ENCODE data around the gene UBQLNL. TPM values are rescaled to one million over a fixed set of nuclear protein-coding genes. Genes with fewer than 3 reads are reported as not detected.

The UBQLNL gene
- total RNA-seq, 1 experiment from 2014 or later: 0.24 TPM

- Mint-ChIP-seq H3K9me3 (no peaks in the 10 kb centered on the region), H3K36me3 (no peaks in the 10 kb centered on the region), H3K27me3 (ENCODE audit: low read depth) (no peaks in the 10 kb centered on the region), H3K4me3 (no peak overlapping the region), H3K4me1 (peaks cover under 1% of the 10 kb centered on the region), H3K27ac (no peak overlapping the region)
- ATAC-seq: no peak
- ChIA-PET POLR2A (no interaction called here), CTCF (no interaction called here)
- TF ChIP-seq ZNF512 (CRISPR knock-in tag; IDR thresholded peaks at IDR 0.05; ENCODE audit: borderline replicate concordance): no peak
- no peak for TF ChIP-seq ZNF317 (CRISPR knock-in tag; IDR thresholded peaks at IDR 0.05; ENCODE audit: borderline replicate concordance, low read depth)
- TF ChIP-seq FOXK1 (CRISPR knock-in tag; IDR thresholded peaks at IDR 0.05): no peak
- no peak for TF ChIP-seq ZMAT4 (CRISPR knock-in tag; IDR thresholded peaks at IDR 0.05)
- TF ChIP-seq NFE2L1 (CRISPR knock-in tag; IDR thresholded peaks at IDR 0.05): no peak
- no peak for TF ChIP-seq IRF2 (CRISPR knock-in tag; IDR thresholded peaks at IDR 0.05; ENCODE audit: borderline replicate concordance, low read depth)
- TF ChIP-seq MYBL2 (CRISPR knock-in tag; IDR thresholded peaks at IDR 0.05): no peak
- TF ChIP-seq CREB1 (CRISPR knock-in tag; IDR thresholded peaks at IDR 0.05): no peak
- no peak for TF ChIP-seq AR (CRISPR knock-in tag; IDR thresholded peaks at IDR 0.05)
- no peak for TF ChIP-seq ZNF532 (CRISPR knock-in tag; IDR thresholded peaks at IDR 0.05; ENCODE audit: borderline replicate concordance)
- TF ChIP-seq TP53 (CRISPR knock-in tag; IDR thresholded peaks at IDR 0.05): no peak
- TF ChIP-seq PREB (CRISPR knock-in tag; IDR thresholded peaks at IDR 0.05; ENCODE audit: borderline replicate concordance): no peak
- TF ChIP-seq PRDM15 (CRISPR knock-in tag; IDR thresholded peaks at IDR 0.05): no peak
- no peak for TF ChIP-seq CDX4 (CRISPR knock-in tag; IDR thresholded peaks at IDR 0.05; ENCODE audit: borderline replicate concordance)
- no peak for TF ChIP-seq NR3C1 (CRISPR knock-in tag; conservative IDR thresholded peaks at IDR 0.05; ENCODE audit: low read depth)
- no peak for TF ChIP-seq ZNF219 (CRISPR knock-in tag; IDR thresholded peaks at IDR 0.05; ENCODE audit: borderline replicate concordance)
- no peak for DNase-seq (ENCODE audit: low spot score)
Measured at GRCh38 chr11:5507933-5508305, 8.6 kb downstream of the UBQLNL start.

All from WTC11 (cell line).